Endodermal cell (in vitro differentiated cells): ENCODE data around the gene TIMM44. TPM values are rescaled to one million over a fixed set of nuclear protein-coding genes. Genes with fewer than 3 reads are reported as not detected.

ENCODE experiments used
- DNase-seq: peaks from one replicate; pipeline ENCODE4 v3.0.0-alpha.2; 2017
- H3K27ac ChIP-seq: 2 replicates; pipeline ENCODE4 v1.5.1; 2013; ENCODE audit warnings: mild to moderate bottlenecking, low read depth, low read length, moderate library complexity
- H3K27me3 ChIP-seq: 2 replicates; pipeline ENCODE4 v1.6.1; 2013; ENCODE audit warnings: mild to moderate bottlenecking, low read length, moderate library complexity; ENCODE audit not compliant: insufficient read depth, control insufficient read depth, poor library complexity, severe bottlenecking
- H3K36me3 ChIP-seq: 2 replicates; pipeline ENCODE4 v1.7.0; 2013; ENCODE audit warnings: mild to moderate bottlenecking, low read length, moderate library complexity; ENCODE audit not compliant: control insufficient read depth, insufficient read depth
- H3K4me1 ChIP-seq: one replicate; pipeline ENCODE4 v1.7.0; 2013; ENCODE audit warnings: low read length; ENCODE audit not compliant: control insufficient read depth, insufficient read depth
- H3K4me3 ChIP-seq: 2 replicates; pipeline ENCODE4 v1.5.1; 2013; ENCODE audit warnings: mild to moderate bottlenecking, low read length, moderate library complexity
- H3K9ac ChIP-seq: 2 replicates; pipeline ENCODE4 v1.6.1; 2013; ENCODE audit warnings: mild to moderate bottlenecking, low read length, moderate library complexity; ENCODE audit not compliant: poor library complexity, severe bottlenecking; ENCODE audit errors: extremely low read depth
- H3K9me3 ChIP-seq: 2 replicates; pipeline ENCODE4 v1.6.1; 2013; ENCODE audit warnings: mild to moderate bottlenecking, low read length, moderate library complexity; ENCODE audit not compliant: control insufficient read depth
- H3K27ac Mint-ChIP-seq: 2 replicates; pipeline ENCODE4 v1.8.0; 2020; ENCODE audit warnings: mixed read lengths
- H3K27me3 Mint-ChIP-seq: 2 replicates; pipeline ENCODE4 v1.8.0; 2021; ENCODE audit warnings: mild to moderate bottlenecking, mixed read lengths; ENCODE audit not compliant: insufficient read depth
- H3K36me3 Mint-ChIP-seq: 2 replicates; pipeline ENCODE4 v1.8.0; 2020; ENCODE audit warnings: low read depth, mixed read lengths
- H3K4me1 Mint-ChIP-seq: 2 replicates; pipeline ENCODE4 v1.8.0; 2020; ENCODE audit warnings: mixed read lengths
- H3K4me3 Mint-ChIP-seq: 2 replicates; pipeline ENCODE4 v1.8.0; 2020; ENCODE audit warnings: mild to moderate bottlenecking, moderate library complexity, mixed read lengths
- H3K9me3 Mint-ChIP-seq: 2 replicates; pipeline ENCODE4 v1.8.0; 2020; ENCODE audit warnings: mild to moderate bottlenecking, mixed read lengths
- CTCF ChIP-seq: fragments of 200-600 bp; sonication (generic); conservative IDR thresholded peaks from 2 replicates; pipeline ENCODE4 v1.5.0; 2021; ENCODE audit warnings: antibody characterized with exemption, mild to moderate bottlenecking
- WGBS, 2 experiments: methylation state at CpG; one replicate each; pipeline versions ENCODE4 v1.1.5 to v1.1.7; 2013; ENCODE audit warnings: missing lambda C conversion rate in 2 of 2, mixed read lengths in 1 of 2; ENCODE audit not compliant: insufficient coverage in 1 of 2, insufficient read length in 1 of 2; 5-methylcytosine and 5-hydroxymethylcytosine counted together
- total RNA-seq, 2 donors: library from RNA; stranded (reverse); fragmentation: NEBNext Ultra II Directional in 1 of 2; extraction: Animal tissue kit (Norgen Biotek cat#: 25700) in 1 of 2; gene quantifications; 2 replicates in 1 of 2; 3 replicates in 1 of 2; pipeline ENCODE4 v1.2.1, GENCODE V29; 2021

TIMM44 gene
- total RNA-seq, 2 donors from 2014 or later, result 78.1 to 80.0 TPM

- no peaks in the 10 kb centered on the region for H3K4me1 Mint-ChIP-seq
- H3K9ac ChIP-seq, result no peak overlapping the region
- 91 to 100% methylated on average over 4 to 6 of the region's 8 CpGs for WGBS, 2 experiments
Observed at GRCh38 chr19:7885818-7886217, 57.6 kb downstream of the TIMM44 start.

GRCh38 chr19:7883796-7884570 lies 59.5 kb downstream of the TIMM44 start:
- TF ChIP-seq CTCF, result no peak
- no peaks in the 10 kb centered on the region for H3K36me3 ChIP-seq
- no peaks in the 10 kb centered on the region for H3K9me3 ChIP-seq
- H3K27me3 Mint-ChIP-seq, result peaks cover 31% of the 10 kb centered on the region
- H3K4me1 Mint-ChIP-seq, result no peaks in the 10 kb centered on the region
- H3K4me1 ChIP-seq, result no peaks in the 10 kb centered on the region
- no peak overlapping the region for H3K4me3 ChIP-seq
- no peak for DNase-seq
- no peak overlapping the region for H3K4me3 Mint-ChIP-seq
- no peak overlapping the region for H3K27ac ChIP-seq
- H3K27me3 ChIP-seq, result no peaks in the 10 kb centered on the region
- 56 to 75% methylated on average over 1 to 2 of the region's 2 CpGs for WGBS, 2 experiments
- no peak overlapping the region for H3K27ac Mint-ChIP-seq
- H3K9me3 Mint-ChIP-seq, result no peaks in the 10 kb centered on the region
- no peaks in the 10 kb centered on the region for H3K36me3 Mint-ChIP-seq
- no peak overlapping the region for H3K9ac ChIP-seq

More at GRCh38 chr19:7885818-7886217, 57.6 kb downstream of the TIMM44 start:
- no peak overlapping the region for H3K27ac Mint-ChIP-seq
- H3K27ac ChIP-seq, result no peak overlapping the region
- H3K4me3 ChIP-seq, result no peak overlapping the region
- no peak for TF ChIP-seq CTCF
- no peaks in the 10 kb centered on the region for H3K27me3 ChIP-seq
- H3K9me3 Mint-ChIP-seq, result no peaks in the 10 kb centered on the region
- H3K4me1 ChIP-seq, result no peaks in the 10 kb centered on the region
- DNase-seq, result no peak
- no peaks in the 10 kb centered on the region for H3K9me3 ChIP-seq
- no peak overlapping the region for H3K4me3 Mint-ChIP-seq
- H3K36me3 ChIP-seq, result no peaks in the 10 kb centered on the region
- H3K27me3 Mint-ChIP-seq, result peaks cover 41% of the 10 kb centered on the region
- H3K36me3 Mint-ChIP-seq, result no peaks in the 10 kb centered on the region

GRCh38 chr19:7883105-7883504 lies 60.4 kb downstream of the TIMM44 start:
- no peak overlapping the region for H3K4me3 ChIP-seq
- H3K27ac Mint-ChIP-seq, result no peak overlapping the region

More at GRCh38 chr19:7883105-7883504, 60.4 kb downstream of the TIMM44 start:
- Histone ChIP-seq H3K4me1 (no peaks in the 10 kb centered on the region), H3K36me3 (no peaks in the 10 kb centered on the region), H3K9ac (no peak overlapping the region), H3K27me3 (no peaks in the 10 kb centered on the region), H3K9me3 (no peaks in the 10 kb centered on the region), H3K27ac (no peak overlapping the region)
- peaks cover 27% of the 10 kb centered on the region for H3K27me3 Mint-ChIP-seq
- no peak overlapping the region for H3K4me3 Mint-ChIP-seq
- H3K9me3 Mint-ChIP-seq, result no peaks in the 10 kb centered on the region
- 95 to 100% methylated on average over 2 to 4 of the region's 4 CpGs for WGBS, 2 experiments
- H3K4me1 Mint-ChIP-seq, result no peaks in the 10 kb centered on the region
- TF ChIP-seq CTCF, result no peak
- no peak for DNase-seq
- H3K36me3 Mint-ChIP-seq, result no peaks in the 10 kb centered on the region
